B cell (primary cell): ENCODE results near the gene IL36A. TPM values are rescaled to one million over a fixed set of nuclear protein-coding genes. Genes with fewer than 3 reads are reported as not detected.

Experiments used
- ATAC-seq: fragments of 200-7000 bp; cut with Tn5 transposase; one replicate; pipeline ENCODE4 v1.10.0; 2021; ENCODE audit warnings: low read depth, mild to moderate bottlenecking, moderate number of reproducible peaks, moderate library complexity
- CTCF ChIA-PET: fragments of 350-600 bp; sonication (Branson Sonifier 250); formaldehyde crosslinking; loops from one replicate; lab custom pipeline; 2021; ENCODE audit warnings: antibody characterized with exemption, inconsistent platforms; lab: Charles Lee
- POLR2A ChIA-PET: fragments of 350-600 bp; sonication (Branson Sonifier 250); formaldehyde crosslinking; loops from one replicate; lab custom pipeline; 2021; ENCODE audit warnings: antibody characterized with exemption; lab: Charles Lee
- DNase-seq: peaks from one replicate; pipeline ENCODE4 v3.0.0; 2013
- H2AFZ ChIP-seq: 2 replicates; pipeline ENCODE4 v1.6.1; 2012; ENCODE audit warnings: mild to moderate bottlenecking, low read depth, low read length; ENCODE audit not compliant: insufficient read depth, poor library complexity, severe bottlenecking
- H3K27ac ChIP-seq, 2 donors: 1 replicate in 1 of 2; 2 replicates in 1 of 2; pipeline ENCODE4 v1.5.1; 2012 to 2013; ENCODE audit warnings: low read length in 2 of 2, mild to moderate bottlenecking in 2 of 2, moderate library complexity in 1 of 2
- H3K27me3 ChIP-seq, 4 experiments: fragments of 200-600 bp in 1 of 4; sonication (generic) in 1 of 4; replicated peaks in 1 of 4; 1 replicate in 2 of 4; 2 replicates in 2 of 4; pipeline versions ENCODE4 v1.6.1 to v1.7.0; 2013 to 2016; ENCODE audit warnings: low read length in 3 of 4, mild to moderate bottlenecking in 2 of 4, mixed read lengths in 1 of 4, moderate library complexity in 1 of 4; ENCODE audit not compliant: insufficient read depth in 4 of 4, control insufficient read depth in 3 of 4; ENCODE audit errors: control extremely low read depth in 1 of 4
- H3K36me3 ChIP-seq, 2 experiments: replicated peaks in 1 of 2; 1 replicate in 1 of 2; 2 replicates in 1 of 2; pipeline versions ENCODE4 v1.6.1 to v1.7.1; 2013; ENCODE audit warnings: low read length in 1 of 2; ENCODE audit not compliant: insufficient read depth in 2 of 2, control insufficient read depth in 1 of 2; ENCODE audit errors: control extremely low read depth in 1 of 2, extremely low read depth in 1 of 2
- H3K4me1 ChIP-seq, 2 donors: fragments of 200-600 bp in 1 of 2; sonication (generic) in 1 of 2; 1 replicate in 1 of 2; 2 replicates in 1 of 2; pipeline versions ENCODE4 v1.5.1 to v1.6.1; 2013 to 2017; ENCODE audit warnings: low read length in 2 of 2; ENCODE audit not compliant: control insufficient read depth in 2 of 2, insufficient read depth in 2 of 2
- H3K4me2 ChIP-seq: replicated peaks from 2 replicates; pipeline ENCODE3; 2012; ENCODE audit warnings: mild to moderate bottlenecking, low read depth, low read length; ENCODE audit not compliant: poor library complexity, severe bottlenecking
- H3K4me3 ChIP-seq, 5 experiments: fragments of 200-600 bp in 1 of 5; sonication (generic) in 1 of 5; 1 replicate in 3 of 5; 2 replicates in 2 of 5; pipeline versions ENCODE4 v1.5.1 to v1.7.0; 2011 to 2016; ENCODE audit warnings: low read length in 4 of 5, mild to moderate bottlenecking in 4 of 5, low read depth in 2 of 5, control low read depth in 1 of 5, moderate library complexity in 1 of 5; ENCODE audit not compliant: insufficient read depth in 1 of 5; ENCODE audit errors: control extremely low read depth in 1 of 5, extremely low read depth in 1 of 5
- H3K79me2 ChIP-seq: fragments of 200-600 bp; sonication (generic); one replicate; pipeline ENCODE4 v1.6.0; 2016; ENCODE audit warnings: low read length; ENCODE audit not compliant: control insufficient read depth, insufficient read depth
- H3K9ac ChIP-seq: fragments of 200-600 bp; sonication (generic); 2 replicates; pipeline ENCODE4 v1.6.1; 2017; ENCODE audit warnings: mild to moderate bottlenecking, low read length, moderate library complexity
- H3K9me3 ChIP-seq, 3 donors: one replicate each; pipeline versions ENCODE4 v1.6.1 to v1.7.1; 2013; ENCODE audit warnings: low read length in 2 of 3; ENCODE audit not compliant: control insufficient read depth in 2 of 3, insufficient read depth in 1 of 3; ENCODE audit errors: control extremely low read depth in 1 of 3
- H4K20me1 ChIP-seq: 2 replicates; pipeline ENCODE4 v1.6.0; 2012; ENCODE audit warnings: mild to moderate bottlenecking, low read length; ENCODE audit not compliant: insufficient read depth, control insufficient read depth, poor library complexity, severe bottlenecking
- H3K27ac Mint-ChIP-seq: one replicate; pipeline ENCODE4 v1.8.0; 2021; ENCODE audit warnings: mixed read lengths
- H3K27me3 Mint-ChIP-seq: one replicate; pipeline ENCODE4 v1.8.0; 2021; ENCODE audit warnings: mixed read lengths
- H3K4me1 Mint-ChIP-seq: one replicate; pipeline ENCODE4 v1.8.0; 2021; ENCODE audit warnings: mixed read lengths
- H3K4me3 Mint-ChIP-seq: one replicate; pipeline ENCODE4 v1.8.0; 2021; ENCODE audit warnings: mixed read lengths
- H3K9me3 Mint-ChIP-seq: one replicate; pipeline ENCODE4 v1.8.0; 2022; ENCODE audit warnings: mixed read lengths; ENCODE audit not compliant: insufficient read depth
- EZH2 ChIP-seq: IDR thresholded peaks from 2 replicates; pipeline ENCODE4 v1.6.1; 2012; ENCODE audit warnings: borderline replicate concordance, low read depth, mild to moderate bottlenecking, moderate library complexity, low read length; ENCODE audit not compliant: insufficient read depth, poor library complexity, severe bottlenecking
- WGBS: methylation state at CpG from one replicate; pipeline ENCODE4 v1.1.5; 2013; ENCODE audit warnings: missing lambda C conversion rate; ENCODE audit not compliant: insufficient coverage; 5-methylcytosine and 5-hydroxymethylcytosine counted together
- intact Hi-C: fragments of 100-400 bp; cut with micrococcal nuclease; formaldehyde crosslinking; loops from one replicate; pipeline ENCODE4 v1.10.0; 2022
- polyA plus RNA-seq: library from polyadenylated mRNA; depleted of rRNA; stranded (reverse); fragments of >200 nt; gene quantifications from 2 replicates; pipeline ENCODE4 v1.2.3, GENCODE V29; 2012
- total RNA-seq, 2 donors: library from RNA; stranded (reverse); fragments of 120-200 nt in 1 of 2; gene quantifications; 1 replicate in 1 of 2; 2 replicates in 1 of 2; pipeline versions ENCODE4 v1.2.3 to v1.2.4, GENCODE V29; 2013 to 2022
- TF ChIP-seq, protein P1 (sequence below): fragments of 200-600 bp; IDR thresholded peaks from one replicate; pipeline ENCODE4 v1.8.0; 2022; ENCODE audit warnings: antibody characterized with exemption, mild to moderate bottlenecking

IL36A gene
- total and polyA plus RNA-seq, 2 donors (not counting 1 experiment from before 2014, with no cell fraction given): not detected

DNA sequence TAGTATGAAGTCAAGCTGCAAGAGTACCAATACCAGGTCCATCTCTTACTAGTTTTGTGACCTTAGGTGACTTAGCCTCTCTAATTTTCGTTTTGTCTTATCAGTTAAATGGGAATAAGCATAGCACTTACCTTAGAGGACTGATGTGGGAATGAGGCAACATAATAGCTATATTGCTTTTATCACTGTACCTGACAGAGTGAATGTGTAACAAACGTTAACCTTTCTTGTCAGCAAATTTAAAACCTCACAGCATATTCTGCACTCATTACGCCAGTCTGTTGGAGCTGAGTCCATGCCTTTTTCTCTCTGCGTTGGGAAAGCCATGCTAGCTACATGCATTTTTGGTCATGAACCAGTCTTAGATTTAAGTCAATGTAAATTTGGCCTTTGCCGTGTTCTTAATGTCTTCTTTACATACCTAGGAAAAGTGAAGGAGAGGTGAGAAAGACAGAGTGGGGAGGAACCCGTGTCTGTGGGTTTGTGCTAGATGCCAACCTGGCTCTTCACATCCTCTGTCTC lies 47.2 kb downstream of the IL36A start, which contains the start of gene IL36B:
Gene IL36B (minus strand): TSS at position 472 of the 522 bp plus-strand sequence.
- Histone ChIP-seq H3K79me2 (no peaks in the 10 kb centered on the region), H3K27me3 (peaks cover 0 to 4% (median 4%) of the 10 kb centered on the region in 4 experiments), H3K9me3 (peaks cover 0 to 22% (median 17%) of the 10 kb centered on the region in 3 donors), H3K4me1 (no peaks in the 10 kb centered on the region), H3K4me2 (no peak within 1 kb of the TSS), H2AFZ (no peak within 1 kb of the TSS), H3K9ac (no peak within 1 kb of the TSS), H3K4me3 (no peak within 1 kb of the TSS), H3K36me3 (no peaks in the 10 kb centered on the region), H3K27ac (no peak within 1 kb of the TSS), H4K20me1 (no peaks in the 10 kb centered on the region)
- CTCF ChIA-PET: no interaction called here
- DNase-seq (no peak), ATAC-seq (no peak)
- Mint-ChIP-seq H3K27ac (no peak within 1 kb of the TSS), H3K27me3 (peaks cover 29% of the 10 kb centered on the region), H3K4me1 (no peaks in the 10 kb centered on the region), H3K4me3 (no peak within 1 kb of the TSS), H3K9me3 (peaks cover 12% of the 10 kb centered on the region)
- no peak for TF ChIP-seq EZH2
- TF ChIP-seq, protein P1, sequence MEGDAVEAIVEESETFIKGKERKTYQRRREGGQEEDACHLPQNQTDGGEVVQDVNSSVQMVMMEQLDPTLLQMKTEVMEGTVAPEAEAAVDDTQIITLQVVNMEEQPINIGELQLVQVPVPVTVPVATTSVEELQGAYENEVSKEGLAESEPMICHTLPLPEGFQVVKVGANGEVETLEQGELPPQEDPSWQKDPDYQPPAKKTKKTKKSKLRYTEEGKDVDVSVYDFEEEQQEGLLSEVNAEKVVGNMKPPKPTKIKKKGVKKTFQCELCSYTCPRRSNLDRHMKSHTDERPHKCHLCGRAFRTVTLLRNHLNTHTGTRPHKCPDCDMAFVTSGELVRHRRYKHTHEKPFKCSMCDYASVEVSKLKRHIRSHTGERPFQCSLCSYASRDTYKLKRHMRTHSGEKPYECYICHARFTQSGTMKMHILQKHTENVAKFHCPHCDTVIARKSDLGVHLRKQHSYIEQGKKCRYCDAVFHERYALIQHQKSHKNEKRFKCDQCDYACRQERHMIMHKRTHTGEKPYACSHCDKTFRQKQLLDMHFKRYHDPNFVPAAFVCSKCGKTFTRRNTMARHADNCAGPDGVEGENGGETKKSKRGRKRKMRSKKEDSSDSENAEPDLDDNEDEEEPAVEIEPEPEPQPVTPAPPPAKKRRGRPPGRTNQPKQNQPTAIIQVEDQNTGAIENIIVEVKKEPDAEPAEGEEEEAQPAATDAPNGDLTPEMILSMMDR: no peak
- 90% methylated on average over 2 of the region's 6 CpGs for WGBS
- POLR2A ChIA-PET: no interaction called here
- intact Hi-C loops: no loop called here

DNA sequence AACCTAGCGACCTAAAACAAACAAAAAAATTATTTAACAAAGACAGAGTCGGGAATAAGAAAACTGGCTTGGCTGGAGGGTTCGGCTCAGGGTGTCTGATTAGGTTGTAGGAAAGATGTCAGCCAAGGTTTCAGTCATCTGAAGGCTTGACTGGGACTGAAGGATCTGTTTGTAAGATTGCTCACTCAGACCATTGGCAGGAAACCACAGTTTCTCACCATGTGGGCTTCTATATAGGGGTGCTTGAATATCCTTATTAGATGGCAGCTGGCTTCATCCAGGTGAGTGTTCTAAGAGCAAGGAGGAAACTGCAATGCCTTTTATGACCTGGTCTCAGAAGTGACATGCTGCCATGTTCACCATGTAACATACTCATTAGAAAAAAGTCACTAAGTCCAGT lies 48.4 kb downstream of the IL36A start:
- CTCF ChIA-PET: no interaction called here
- Mint-ChIP-seq H3K27me3 (peaks cover 28% of the 10 kb centered on the region), H3K4me3 (no peak overlapping the region), H3K27ac (no peak overlapping the region), H3K9me3 (peaks cover 12% of the 10 kb centered on the region), H3K4me1 (no peaks in the 10 kb centered on the region)
- H3K4me1 ChIP-seq: no peaks in the 10 kb centered on the region
- no peaks in the 10 kb centered on the region for H4K20me1 ChIP-seq
- H3K27ac ChIP-seq: no peak overlapping the region
- H2AFZ ChIP-seq: no peak overlapping the region
- TF ChIP-seq EZH2: no peak
- TF ChIP-seq, protein P1: no peak
- H3K4me3 ChIP-seq: no peak overlapping the region
- WGBS: no CpG with 5 or more reads among the region's 3 CpGs
- no peaks in the 10 kb centered on the region for H3K79me2 ChIP-seq
- ATAC-seq (no peak), DNase-seq (no peak)
- peaks cover 0 to 4% (median 0%) of the 10 kb centered on the region in 4 experiments for H3K27me3 ChIP-seq
- intact Hi-C loops: no loop called here
- POLR2A ChIA-PET: no interaction called here
- H3K36me3 ChIP-seq: no peaks in the 10 kb centered on the region
- H3K9ac ChIP-seq: no peak overlapping the region
- H3K9me3 ChIP-seq: peaks cover 0 to 22% (median 17%) of the 10 kb centered on the region in 3 donors
- H3K4me2 ChIP-seq: no peak overlapping the region
